Kidney epithelial cell (primary cell): Measurements from ENCODE around the gene SLC9A6. TPM values are rescaled to one million over a fixed set of nuclear protein-coding genes. Genes with fewer than 3 reads are reported as not detected.
"Not testable (repeated sequence)": the region's sequence is repeated elsewhere in the genome, so short reads cannot be mapped to it uniquely, and the experiment has no call there.

Source experiments
- DNase-seq: peaks from one replicate; pipeline ENCODE4 v3.0.0-alpha.2; 2010; ENCODE audit warnings: low read depth
- H3K27me3 ChIP-seq: 2 replicates; pipeline ENCODE4 v1.6.0; 2011; ENCODE audit warnings: low read length; ENCODE audit not compliant: control insufficient read depth, insufficient read depth
- H3K36me3 ChIP-seq: 2 replicates; pipeline ENCODE4 v1.5.1; 2011; ENCODE audit warnings: low read length; ENCODE audit not compliant: control insufficient read depth, insufficient read depth
- H3K4me3 ChIP-seq: 2 replicates; pipeline ENCODE4 v1.5.1; 2011; ENCODE audit warnings: low read depth, mild to moderate bottlenecking, control low read depth, low read length
- total RNA-seq: library from RNA; depleted of rRNA; stranded (reverse); fragments of >200 nt; gene quantifications from 2 replicates; pipeline ENCODE4 v1.2.3, GENCODE V29; 2015
- TF ChIP-seq, protein P1 (sequence below): IDR thresholded peaks from 2 replicates; pipeline ENCODE4 v1.5.1; 2011; ENCODE audit warnings: mild to moderate bottlenecking, moderate library complexity, low read length, control low read depth, inconsistent platforms; ENCODE audit not compliant: insufficient read depth, poor library complexity, severe bottlenecking

Gene SLC9A6
- total RNA-seq, 1 donor from 2014 or later, result 19.6 TPM

DNA sequence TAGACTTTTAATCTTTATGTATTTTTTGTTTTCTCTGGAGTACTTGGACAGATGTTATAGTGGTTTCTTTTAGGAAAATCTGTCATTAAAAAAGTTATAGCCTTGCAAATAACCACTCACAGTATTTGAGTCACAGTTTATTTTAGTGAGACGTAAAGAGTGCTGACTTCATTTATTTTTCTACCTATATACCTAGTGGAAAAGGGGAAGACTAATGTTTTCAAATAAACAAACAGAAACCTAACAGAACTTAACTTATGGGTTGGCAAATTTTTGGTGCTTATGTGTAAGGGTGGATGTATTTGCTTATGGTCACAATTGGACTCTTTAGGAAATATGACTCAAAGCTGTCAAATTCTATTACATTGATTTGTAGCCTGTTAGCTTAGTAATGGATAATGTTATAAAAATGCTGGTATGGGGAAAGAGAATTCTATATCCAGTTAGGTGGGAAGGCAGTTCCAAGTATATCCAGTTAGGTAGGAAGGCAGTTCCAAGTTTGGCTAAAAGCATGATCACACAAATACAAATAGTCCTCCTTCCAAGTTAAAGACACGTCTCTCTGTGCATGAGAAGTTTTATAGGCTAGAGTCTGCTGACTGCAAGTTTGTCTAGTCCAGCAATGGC, 61.9 kb downstream of the SLC9A6 start:
- Histone ChIP-seq H3K36me3 (no peaks in the 10 kb centered on the region), H3K27me3 (no peaks in the 10 kb centered on the region), H3K4me3 (no peak overlapping the region)
- TF ChIP-seq, protein P1, sequence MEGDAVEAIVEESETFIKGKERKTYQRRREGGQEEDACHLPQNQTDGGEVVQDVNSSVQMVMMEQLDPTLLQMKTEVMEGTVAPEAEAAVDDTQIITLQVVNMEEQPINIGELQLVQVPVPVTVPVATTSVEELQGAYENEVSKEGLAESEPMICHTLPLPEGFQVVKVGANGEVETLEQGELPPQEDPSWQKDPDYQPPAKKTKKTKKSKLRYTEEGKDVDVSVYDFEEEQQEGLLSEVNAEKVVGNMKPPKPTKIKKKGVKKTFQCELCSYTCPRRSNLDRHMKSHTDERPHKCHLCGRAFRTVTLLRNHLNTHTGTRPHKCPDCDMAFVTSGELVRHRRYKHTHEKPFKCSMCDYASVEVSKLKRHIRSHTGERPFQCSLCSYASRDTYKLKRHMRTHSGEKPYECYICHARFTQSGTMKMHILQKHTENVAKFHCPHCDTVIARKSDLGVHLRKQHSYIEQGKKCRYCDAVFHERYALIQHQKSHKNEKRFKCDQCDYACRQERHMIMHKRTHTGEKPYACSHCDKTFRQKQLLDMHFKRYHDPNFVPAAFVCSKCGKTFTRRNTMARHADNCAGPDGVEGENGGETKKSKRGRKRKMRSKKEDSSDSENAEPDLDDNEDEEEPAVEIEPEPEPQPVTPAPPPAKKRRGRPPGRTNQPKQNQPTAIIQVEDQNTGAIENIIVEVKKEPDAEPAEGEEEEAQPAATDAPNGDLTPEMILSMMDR, result no peak
- DNase-seq, result no peak

DNA sequence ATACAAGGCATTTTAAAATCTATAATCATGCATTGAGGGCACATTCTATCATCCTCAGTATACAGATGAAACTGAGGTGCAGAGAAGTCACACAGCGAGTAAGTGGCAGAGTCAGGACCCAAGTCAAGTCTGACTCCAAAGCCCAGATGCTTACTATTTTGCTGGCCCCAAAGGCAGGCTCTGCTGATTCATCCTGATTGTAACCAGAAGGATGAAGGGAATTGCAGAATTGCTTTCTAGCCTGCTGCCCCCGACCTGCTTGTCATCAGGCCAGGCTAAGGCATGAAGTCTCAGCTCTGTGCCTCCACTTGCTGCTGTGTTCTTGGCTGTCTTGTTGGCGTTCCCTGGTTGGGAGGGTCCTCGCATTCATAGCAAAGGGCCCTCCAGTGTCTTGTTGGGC, 62.7 kb downstream of the SLC9A6 start:
- DNase-seq, result no peak
- Histone ChIP-seq H3K36me3 (no peaks in the 10 kb centered on the region), H3K27me3 (no peaks in the 10 kb centered on the region), H3K4me3 (no peak overlapping the region)
- TF ChIP-seq, protein P1, result no peak

DNA sequence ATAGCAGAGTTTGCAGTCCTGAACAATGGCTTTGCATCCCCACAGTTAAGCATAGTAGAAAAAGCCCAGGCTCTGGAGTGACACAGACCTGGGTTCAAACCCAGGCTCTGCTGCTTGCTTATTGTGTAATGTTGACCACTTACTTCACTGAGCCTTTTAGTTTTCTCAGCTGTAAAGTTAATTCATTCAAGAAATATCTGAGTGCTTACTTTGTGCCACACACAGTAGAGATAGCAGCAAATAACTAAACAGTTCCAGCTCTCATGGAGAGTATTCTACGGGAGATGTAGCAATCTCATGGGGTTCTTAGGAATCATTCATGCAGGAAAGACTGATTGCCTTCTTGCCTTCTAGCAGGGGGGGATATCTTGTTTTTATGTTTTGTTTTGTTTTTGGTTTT, 63.2 kb downstream of the SLC9A6 start:
- DNase-seq, result no peak
- H3K27me3 ChIP-seq, result no peaks in the 10 kb centered on the region
- no peaks in the 10 kb centered on the region for H3K36me3 ChIP-seq
- TF ChIP-seq, protein P1, result no peak
- no peak overlapping the region for H3K4me3 ChIP-seq

DNA sequence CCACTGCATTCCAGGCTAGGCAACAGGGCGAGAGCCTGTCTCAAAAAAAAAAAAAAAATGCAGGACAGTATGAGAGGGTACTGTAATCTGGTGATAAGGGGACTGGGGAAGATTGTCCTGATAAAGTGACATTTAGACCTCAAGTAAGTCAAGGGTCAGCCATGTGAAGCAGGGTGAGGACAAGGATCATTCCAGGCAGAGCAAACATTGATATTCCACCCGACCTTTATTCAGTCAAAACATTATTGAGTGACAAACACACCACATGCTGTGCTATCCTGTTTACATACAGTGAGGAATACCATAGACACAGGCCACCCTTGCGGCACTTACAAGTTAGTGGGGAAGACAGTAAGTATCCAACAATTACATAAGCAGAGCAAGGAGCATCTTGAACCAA, 64.4 kb downstream of the SLC9A6 start:
- TF ChIP-seq, protein P1, result no peak
- no peak for DNase-seq
- Histone ChIP-seq H3K36me3 (no peaks in the 10 kb centered on the region), H3K4me3 (no peak overlapping the region), H3K27me3 (no peaks in the 10 kb centered on the region)

DNA sequence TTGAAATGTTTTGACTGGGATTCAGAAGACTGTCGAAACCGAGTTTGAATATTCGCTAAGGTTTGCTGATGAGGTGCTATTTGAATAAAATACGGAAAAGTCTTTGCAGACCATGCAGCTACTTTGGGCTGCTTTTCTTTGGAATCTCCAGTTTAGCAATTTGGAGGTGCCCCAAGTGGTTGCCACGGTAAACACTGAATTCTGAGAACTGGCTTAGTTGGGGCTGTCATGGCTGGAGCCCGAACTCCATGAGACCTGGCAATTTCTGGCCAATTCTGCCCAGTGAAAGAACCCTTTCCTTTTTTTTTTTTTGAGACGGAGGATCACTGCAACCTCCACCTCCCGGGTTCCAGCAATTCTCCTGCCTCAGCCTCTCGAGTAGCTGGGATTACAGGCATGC, 65.6 kb downstream of the SLC9A6 start:
- H3K36me3 ChIP-seq, DNase-seq, H3K4me3 ChIP-seq, H3K27me3 ChIP-seq: not testable (repeated sequence)

DNA sequence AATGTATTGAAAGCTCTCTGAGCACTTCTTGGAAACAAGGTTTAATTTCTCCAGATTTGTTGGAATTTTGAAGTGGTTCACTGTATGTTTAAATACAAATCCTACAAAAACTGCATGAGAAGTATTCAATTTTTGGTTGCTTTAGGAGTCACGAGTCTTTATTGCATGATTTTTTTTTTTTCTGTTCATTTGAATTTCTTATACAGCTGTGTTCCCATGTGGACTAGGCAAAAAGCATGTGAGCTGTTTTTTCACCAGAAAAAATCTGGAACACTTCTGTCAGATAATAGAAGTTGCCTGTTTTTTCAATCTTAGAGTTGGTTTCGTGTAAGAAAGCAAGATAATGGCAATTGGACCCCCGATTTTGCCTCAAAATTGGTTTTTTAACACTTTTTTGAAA, 66.4 kb downstream of the SLC9A6 start:
- TF ChIP-seq, protein P1, result no peak
- no peak overlapping the region for H3K4me3 ChIP-seq

More for the DNA sequence above, 66.4 kb downstream of the SLC9A6 start:
- H3K36me3 ChIP-seq, result no peaks in the 10 kb centered on the region
- DNase-seq, result no peak
- no peaks in the 10 kb centered on the region for H3K27me3 ChIP-seq
